NCI-H1930 (cell line): Measurements from ENCODE around the gene MTA1.

Experiments used
- DNase-seq, 2 experiments: peaks; one replicate each; lab custom pipeline; 2025; lab: John Stamatoyannopoulos, UW

Gene MTA1

GRCh38 chr14:105487449-105487985 lies 67.9 kb downstream of the MTA1 start:
- no peak for DNase-seq

GRCh38 chr14:105487986-105488777 lies 68.6 kb downstream of the MTA1 start:
- DNase-seq, result no peak

- no peak for DNase-seq
Measured at GRCh38 chr14:105488781-105489541, 69.3 kb downstream of the MTA1 start.

DNA sequence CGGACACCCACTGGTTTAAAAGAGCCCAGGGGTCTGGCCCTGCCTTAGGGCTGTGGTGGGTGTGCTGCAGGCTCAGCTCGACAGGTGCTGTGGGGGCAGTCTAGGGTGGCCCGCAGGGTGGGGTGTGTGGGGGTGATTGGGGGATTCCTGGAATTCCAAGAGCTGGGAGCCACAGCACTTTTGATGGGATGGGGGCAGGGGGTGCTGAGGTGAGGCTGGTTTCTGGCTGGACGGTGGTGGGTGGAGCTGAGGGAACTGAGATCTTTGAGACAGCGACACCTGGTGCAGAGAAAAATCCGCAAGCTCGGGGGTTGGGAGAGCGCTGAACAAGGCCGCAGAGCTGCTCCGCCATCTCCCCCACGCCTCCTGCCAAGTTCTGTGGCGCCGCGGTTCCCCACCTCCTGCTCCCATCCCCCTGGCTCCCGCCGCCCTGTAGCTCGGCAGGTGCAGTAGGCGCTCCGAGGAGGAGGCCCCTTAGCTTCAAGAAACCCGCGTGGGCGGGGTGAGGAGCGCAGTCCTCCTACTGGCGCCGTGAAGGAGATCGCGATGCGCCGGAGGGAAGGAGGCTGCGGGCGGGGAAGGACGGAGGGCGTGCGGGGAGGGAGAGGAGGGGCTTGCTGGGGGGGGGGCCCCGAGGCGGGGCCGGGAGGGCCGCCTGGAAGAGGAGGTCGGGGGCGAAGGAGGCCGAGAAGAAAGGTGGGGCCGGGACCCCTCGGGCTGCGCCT lies 70.1 kb downstream of the MTA1 start:
- DNase-seq, result peak; percentile 70

GRCh38 chr14:105490267-105490571 lies 70.6 kb downstream of the MTA1 start:
- no peak for DNase-seq

DNA sequence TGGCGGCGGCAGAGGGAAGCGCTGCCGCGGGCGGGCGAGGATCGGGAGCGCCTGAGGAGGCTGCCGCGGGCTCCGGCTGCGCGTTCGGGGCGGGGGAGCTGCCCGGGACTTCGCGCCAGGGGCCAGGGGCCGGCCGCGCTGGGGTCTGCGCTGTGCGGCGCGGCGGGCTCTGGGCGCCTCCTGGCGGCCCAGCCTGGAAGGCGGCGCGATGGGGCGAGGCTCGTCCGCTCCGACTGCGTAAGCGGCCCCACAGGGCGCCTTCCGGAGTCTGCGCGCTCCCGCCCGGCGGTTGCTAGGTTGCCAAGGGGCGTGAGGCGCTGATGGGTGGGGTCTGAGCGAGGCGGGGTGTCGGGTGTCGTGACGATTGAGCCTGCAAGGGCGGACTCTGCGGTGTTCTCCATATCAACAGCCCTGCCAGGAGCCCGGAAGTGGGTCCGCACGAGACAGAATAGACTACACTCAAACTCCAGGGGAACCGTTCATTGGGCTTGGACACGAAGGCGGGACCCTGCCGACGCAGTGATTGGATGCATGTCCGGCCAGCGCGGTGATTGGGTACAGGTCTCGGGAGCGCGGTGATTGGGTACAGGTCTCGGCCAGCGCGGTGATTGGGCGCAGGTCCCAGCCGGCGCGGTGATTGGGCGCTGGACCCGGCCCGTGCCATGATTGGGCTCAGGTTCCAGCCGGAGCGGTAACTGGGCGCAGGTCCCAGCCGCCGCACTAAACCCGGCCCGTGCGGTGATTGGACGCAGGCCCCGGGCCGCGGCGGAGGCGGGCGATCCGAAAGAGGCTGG lies 71.1 kb downstream of the MTA1 start, which contains the start of gene TEDC1:
Gene TEDC1 (plus strand): TSS at position 675 of the 794 bp plus-strand sequence. CDS start 130 bp downstream, outside the sequence.
- peak; percentile 100 for DNase-seq

DNA sequence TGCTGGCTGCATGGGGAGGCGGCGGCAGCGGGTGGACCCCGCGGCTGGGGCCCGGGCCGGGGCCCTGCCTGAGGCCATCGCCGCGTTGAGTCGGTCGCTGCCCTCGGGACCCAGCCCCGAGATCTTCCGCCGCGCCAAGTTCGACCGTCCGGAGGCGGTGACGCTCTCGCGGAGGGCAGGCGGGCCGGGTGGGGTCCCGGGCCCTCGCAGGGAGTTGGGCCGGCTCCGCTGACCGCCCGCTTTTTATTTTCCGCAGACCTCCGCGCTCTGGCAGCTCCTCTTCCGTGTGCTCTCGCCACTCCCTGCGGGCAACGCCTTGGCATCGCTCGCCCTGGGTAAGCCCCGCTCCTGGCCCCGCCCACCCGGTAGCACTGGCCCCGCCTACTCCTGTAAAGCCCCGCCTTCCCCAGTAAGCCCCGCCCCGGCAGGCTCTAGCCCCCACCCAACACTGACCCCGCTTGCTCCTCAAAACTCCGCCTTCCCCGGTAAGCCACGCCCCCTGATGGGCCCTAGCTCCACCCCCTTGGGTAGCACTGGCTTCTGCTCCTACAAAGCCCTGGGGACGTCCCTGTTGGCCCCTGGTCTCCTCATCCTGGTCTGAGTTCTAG lies 71.8 kb downstream of the MTA1 start:
- DNase-seq, result peak; percentile 34 to 42

- no peak for DNase-seq
Measured at GRCh38 chr14:105492031-105492970, 72.7 kb downstream of the MTA1 start.

GRCh38 chr14:105492971-105493871 lies 73.6 kb downstream of the MTA1 start:
- DNase-seq, result no peak

DNA sequence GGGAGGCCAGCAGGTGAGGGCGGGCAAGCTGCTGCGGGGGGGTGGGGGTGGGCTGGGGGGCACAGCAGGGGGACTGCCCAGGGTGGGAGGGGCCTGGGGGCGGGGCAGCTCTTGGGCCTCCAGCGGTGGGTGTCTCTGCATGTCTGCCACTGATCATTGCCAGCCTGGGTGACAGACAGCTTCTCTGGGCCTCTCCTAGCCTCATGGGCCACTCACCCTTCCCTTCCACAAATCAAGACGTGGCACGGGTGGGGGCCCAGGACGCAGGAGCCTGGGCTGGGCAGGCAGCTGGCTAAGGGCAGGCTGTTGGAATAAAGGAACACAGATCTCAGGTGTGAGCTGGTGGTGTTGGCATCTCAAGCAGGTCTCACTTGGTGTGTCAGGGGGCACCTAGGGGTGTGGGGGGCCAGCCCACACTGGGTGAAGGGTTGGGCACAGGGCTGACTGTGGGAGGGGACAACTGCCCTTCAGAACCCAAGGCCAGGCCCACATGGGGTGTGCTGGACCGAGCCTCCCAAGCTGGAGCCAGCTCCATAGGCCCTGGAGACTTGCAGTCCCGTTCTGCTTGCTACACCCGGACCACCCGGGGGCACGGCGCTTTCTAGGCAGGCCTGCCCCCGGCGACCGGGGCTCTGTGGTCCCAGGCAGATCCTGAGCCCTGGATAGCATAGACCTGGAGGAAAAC lies 74.4 kb downstream of the MTA1 start:
- no peak for DNase-seq

DNA sequence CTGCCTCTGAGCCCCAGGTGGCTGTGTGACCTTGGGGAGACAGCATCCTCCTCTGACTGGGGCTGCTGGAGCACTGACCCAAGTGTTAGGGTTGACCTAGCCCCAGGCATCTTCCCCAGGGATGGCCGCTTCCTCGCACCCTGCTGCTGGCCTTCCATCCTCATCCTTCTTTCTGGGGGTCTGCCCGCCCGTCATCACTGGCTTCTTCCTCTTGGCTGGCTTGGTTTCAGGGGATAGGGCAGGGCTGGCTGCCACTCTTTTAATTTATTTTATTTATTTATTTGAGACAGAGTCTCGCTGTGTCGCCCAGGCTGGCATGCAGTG lies 74.9 kb downstream of the MTA1 start:
- no peak for DNase-seq

GRCh38 chr14:105495101-105495989 lies 75.7 kb downstream of the MTA1 start:
- no peak for DNase-seq

GRCh38 chr14:105495990-105496830 lies 76.6 kb downstream of the MTA1 start:
- DNase-seq, result no peak

- no peak for DNase-seq
Measured at GRCh38 chr14:105496831-105497591, 77.4 kb downstream of the MTA1 start.

DNA sequence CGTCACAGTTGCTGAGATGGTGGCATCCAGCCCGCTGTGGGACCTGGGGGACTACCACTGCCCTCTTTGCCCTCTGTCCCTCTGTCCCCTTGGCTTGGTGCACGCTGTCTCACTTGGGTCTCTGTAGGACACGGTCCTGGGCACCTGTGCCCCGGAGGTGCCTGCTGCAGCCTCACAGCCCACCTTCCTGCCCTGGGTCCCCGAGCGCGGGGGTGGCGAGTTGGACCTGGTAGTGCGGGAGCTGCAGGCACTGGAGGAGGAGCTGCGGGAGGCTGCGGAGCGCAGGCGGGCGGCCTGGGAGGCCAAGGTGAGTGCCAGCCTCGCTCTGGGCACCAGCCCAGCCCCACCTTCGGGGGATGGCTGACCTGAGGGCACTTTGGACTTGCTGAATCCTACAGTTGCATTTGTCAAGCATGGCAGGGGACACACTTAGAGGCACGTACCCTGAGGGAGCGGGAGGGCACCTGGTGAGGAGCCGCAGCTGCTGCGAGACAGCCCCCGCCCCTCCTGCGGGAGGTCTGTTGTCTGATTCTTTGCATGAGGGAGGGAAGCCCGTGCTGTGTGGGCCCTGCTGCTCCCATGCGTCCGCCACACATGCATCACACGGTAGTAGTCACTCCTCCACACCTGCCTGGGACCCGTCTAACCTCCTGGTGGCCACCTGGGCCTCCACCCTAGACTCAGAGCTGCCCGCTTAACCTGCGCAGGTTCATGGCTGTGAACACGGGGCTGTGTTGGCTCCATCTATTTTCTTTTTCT lies 78.2 kb downstream of the MTA1 start:
- DNase-seq, result no peak
